8988T (cell line): Measurements from ENCODE around the gene ACTC1.

Source experiments
- DNase-seq: peaks from one replicate; pipeline ENCODE4 v3.0.0; 2011

The ACTC1 gene

DNA sequence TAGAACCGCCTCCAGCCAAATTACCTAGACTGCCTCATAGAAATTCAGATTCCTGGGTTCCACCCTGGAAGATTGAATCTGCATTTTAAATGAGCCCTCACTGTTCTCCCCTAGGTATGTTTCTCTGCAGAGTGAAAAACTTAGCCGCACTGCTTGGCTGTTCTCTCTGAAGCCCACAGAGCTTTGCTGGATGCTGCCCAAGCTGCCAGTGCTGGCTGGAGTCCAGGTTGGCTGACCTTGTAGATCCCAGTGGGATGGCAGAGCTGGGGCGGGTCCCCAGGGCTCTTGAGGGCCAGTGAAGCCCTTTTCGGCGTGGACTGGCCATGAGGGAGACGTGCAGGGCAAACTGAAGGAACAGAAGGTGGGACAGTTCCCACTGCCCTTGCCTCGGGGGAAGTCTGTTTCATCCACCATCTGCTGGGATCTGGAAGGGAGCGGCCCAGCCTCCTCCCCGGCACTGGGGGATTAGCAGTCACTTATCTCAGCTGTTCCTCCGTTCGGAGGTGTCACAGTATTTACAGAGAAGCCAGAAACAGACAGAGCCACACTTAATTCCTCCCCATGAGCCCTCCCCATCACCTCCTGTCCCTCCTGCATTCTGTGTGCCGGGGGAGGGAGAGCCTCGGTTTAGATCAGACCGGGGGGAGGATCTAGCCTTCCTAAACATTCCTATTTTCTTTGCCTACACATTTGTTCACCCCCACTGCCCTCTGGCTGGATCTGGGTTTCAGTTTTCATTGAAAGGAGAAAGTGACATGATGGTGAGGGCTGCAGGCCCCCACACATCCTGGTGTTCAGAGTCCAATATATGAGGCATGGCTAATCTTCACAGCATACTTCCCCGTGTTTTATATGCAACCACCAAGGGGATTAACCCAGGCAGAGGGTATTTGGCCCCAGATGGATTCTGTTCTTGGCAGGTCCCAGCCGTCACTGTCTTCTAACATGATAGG is 4.1 kb upstream of the ACTC1 start:
- no peak for DNase-seq

DNA sequence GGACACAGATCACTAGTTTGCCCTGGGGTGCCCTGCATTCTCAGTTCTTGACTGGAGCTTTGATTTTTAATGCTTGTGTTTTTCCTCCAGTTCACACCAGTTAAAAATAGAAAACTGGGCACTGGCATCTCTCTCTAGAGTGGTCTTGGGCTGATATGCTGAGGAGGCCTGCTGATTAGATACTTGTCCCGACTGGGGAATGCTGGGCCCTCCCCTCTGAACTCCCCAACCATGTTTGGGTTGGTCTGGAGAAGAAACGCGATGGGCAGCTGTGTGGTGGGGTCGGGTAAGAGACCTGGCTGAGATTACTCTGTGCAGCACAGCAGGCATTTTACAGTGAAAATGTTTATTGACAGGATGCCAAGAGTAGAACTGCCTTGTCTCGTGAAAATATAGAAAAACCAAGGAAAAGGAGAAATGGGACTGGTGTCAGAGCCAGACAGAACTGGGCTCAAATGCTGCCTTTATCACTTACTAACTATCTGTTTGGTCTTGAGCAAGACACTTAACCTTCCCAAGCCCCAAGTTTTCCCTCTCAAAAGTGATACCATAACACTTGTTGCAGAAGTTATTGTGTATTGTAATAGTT is 1.6 kb upstream of the ACTC1 start:
- DNase-seq, result no peak

DNA sequence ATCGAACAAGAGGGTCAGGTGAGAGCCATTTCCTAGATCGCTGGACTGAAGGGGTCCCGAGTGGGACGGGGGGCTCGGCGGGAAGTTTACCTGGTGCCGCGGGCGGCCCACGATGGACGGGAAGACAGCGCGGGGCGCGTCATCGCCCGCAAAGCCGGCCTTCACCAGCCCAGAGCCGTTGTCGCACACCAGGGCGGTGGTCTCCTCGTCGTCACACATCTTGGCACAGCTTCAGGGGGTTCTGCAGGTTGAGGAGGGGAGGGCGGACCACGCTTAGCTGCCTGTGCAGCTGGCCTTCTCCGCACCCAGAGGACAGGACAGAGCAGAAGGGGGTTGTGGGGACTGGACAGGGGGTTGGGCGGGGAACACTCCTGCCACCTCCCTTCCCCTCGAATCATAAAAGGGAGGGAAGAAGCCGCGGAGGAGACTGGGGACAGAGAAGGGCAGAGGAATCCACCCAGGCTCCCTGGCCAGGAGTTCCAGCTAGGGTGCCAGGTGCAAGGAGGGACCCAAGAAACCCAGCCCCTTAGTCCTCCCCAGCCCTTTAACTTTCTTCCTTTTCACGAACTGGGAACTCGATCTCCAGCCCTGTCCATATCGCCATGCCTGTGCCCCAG is 651 bp downstream of the ACTC1 start:
- DNase-seq, result no peak

DNA sequence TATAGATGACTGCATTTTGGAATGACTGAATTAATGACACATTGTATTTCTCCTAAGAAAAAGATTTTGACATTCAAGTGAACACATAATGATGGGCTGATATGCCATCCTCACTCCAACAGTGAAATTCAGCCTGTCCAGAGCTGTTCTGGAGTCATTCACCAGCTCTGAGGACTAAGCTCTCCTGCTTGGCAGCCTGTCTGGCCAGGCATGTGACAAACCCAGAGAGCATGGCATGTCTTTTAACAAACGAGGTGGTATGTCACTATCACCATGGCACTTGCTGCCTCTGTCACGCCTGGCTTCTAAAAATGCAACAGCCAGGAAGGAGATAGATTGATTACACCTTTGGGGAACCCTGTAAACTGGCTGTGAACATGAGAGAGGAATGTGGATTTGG is 1.4 kb downstream of the ACTC1 start:
- no peak for DNase-seq

DNA sequence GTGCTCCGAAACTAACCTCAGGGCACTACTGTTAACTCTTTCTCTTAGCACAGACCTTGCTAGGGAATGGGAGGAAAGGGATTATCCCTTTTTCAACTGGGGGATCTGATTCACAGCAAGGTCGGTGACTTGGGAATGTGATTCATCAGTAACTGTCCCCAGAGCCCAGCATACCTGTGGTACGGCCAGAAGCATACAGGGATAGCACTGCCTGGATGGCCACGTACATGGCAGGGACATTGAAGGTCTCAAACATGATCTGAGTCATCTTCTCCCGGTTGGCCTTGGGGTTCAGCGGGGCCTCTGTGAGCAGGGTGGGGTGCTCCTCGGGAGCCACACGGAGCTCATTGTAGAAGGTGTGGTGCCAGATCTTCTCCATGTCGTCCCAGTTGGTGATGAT is 2.3 kb downstream of the ACTC1 start:
- DNase-seq, result no peak

DNA sequence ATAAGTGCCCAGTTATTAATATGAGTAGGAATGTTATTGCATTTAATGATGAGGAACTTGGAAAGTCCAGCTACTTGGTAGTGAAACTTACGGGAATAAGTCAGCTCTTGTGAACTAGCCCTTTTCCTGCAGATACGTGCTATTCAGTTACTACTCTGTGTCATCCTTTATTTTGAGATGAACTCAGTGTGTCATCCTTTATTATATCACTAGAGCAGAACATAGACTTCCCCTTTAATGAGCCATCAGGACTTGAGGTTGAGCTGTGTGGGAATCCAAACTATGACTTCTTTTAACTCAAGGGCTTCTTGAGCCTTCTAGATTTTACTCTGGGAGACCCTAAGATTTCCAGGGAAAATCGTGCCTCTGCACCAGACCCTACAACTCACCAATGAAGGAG is 3.6 kb downstream of the ACTC1 start:
- no peak for DNase-seq

DNA sequence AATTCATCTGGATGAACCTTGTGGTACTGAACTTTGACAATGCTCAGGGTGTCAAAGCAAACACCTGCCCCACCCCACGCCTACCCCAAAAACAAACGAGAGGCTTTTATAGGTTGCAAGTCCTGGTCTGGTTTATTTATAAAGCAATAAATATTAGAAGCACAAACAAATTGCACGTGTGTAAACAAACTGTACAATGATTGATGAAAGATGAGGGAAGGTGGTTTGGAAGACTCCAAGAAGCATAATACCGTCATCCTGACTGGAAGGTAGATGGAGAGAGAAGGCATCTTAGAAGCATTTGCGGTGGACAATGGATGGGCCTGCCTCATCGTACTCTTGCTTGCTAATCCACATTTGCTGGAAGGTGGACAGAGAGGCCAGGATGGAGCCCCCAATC is 5.2 kb downstream of the ACTC1 start:
- no peak for DNase-seq

DNA sequence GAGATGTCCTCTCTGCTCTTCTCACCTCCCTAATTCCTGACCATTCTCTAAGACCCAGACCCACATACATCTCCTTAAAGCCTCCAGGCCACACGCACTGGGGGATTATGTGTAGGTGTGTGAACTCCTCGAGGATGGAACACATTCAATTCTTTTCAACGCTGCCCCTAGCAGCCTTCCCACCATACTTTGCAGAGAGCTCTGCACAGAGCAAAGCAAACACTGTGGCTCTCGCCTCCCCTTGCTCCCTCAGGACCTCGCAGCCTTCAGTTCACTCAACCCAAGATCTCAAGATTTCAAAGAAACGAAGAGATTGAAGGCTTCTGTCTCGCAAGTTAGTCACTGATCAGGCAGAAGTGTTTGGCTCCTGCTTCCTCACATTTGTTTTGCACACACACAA is 6.0 kb downstream of the ACTC1 start:
- no peak for DNase-seq

DNA sequence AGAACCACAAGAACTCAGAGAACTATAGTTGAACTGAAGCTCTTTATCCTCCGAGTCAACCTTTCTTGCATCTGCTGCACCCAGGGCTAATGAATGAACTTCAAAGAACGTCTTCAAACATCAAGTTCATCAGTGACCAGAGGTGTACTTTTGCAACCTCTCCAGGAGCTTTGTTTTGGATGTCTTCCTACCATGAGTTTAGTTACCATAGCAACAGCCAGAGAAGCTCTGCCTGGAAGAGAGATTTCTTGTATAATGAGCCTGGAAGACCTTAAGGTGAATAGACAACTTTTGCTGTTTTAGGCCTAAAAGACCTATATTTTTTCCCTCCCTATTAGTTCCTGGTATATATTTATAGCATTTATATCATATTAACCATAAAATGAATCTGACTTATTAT is 9.1 kb downstream of the ACTC1 start:
- DNase-seq, result no peak

DNA sequence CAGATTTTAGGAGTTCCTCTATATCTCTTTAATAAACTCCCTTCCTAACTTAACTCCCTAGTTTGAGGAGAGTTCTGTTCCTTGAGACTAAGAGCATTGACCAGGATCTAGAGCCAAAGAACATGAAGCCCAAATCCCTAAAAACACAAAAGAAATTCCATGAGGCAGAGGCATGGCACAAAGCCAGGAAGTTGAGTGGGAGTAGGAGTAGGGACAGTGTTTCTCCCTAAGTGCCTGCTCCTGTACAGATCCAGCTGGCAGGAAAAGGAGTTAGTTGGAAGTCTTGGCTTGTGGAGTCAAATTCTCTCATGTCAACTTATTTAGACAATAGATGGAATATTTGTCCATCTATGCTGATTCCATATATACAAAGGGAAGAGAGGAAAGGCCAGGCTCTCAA is 11.4 kb downstream of the ACTC1 start:
- DNase-seq, result no peak

DNA sequence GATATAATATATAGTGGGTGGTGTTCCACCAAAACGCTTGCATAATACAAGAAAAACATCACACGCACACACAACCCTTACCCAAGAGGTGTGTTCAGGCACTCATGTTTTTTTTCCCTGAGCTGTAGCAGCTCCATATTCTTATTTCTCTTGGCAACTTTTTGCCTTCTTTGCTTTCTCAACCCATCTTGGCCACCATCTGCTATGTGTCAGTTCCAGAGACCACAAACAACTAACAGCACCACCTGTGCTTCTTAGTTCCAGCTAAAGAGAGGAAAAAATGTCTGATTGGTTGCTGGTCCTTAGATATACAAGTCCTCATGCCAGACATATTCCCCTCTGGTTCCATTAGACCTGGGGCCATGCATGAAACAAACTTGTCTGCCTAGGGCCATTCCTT is 11.9 kb downstream of the ACTC1 start:
- no peak for DNase-seq

DNA sequence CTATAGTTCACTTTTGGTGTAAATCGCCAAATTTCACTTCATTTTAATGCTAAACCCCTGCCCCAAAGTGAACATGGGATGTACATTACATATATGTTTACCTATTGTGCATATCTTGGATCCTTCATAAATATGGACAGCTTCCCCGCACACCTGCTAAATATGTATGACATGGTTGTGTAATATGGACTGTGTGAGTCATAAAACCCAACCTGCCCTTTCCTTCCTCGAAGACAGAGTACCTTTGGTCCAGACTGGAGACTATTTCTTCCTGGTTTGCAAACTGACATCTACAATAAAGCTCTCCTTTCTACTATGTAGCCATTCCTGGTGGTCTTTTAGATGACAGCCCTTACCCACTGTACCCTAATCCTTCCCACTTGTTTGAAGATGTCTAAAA is 12.4 kb downstream of the ACTC1 start:
- DNase-seq, result no peak

DNA sequence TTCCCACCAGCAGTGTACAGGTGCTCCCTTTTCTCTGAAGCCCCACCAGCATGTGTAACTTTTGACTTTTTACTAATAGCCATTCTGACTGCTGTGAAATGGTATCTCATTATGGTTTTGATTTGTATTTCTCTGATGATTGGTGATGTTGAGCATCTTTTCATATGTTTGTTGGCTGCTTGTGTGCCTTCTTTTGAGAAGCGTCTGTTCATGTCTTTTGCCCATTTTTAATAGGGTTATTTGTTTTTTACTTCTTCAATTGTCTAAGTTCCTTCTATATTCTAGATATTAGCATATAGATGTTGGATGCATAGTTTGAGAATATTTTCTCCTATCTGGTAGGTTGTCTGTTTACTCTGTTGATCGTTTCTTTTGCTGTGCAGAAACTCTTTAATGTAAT is 14.6 kb downstream of the ACTC1 start:
- no peak for DNase-seq

DNA sequence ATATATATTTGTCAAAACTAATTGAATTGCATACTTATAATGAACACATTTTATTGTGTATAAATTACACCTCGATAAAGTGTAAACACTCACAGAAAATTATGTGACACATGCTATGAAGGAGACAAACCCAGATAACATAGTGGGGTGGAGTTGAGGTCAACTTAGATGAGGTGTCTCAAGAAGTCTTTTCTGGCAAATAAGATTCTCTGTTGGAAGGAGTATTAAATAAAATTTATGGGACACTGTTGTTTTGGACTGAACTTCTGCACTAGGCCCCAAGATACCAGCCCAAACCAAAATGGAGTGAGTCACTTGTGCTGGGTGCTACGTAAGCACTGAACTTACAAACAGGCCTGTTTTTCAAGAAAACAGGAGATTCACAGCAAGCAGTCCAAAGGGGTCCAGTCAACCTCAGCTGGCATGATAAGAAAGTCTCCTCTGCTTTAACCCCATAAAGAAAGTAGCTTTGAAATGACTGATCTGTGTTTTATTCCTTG is 18.7 kb downstream of the ACTC1 start:
- DNase-seq, result no peak

DNA sequence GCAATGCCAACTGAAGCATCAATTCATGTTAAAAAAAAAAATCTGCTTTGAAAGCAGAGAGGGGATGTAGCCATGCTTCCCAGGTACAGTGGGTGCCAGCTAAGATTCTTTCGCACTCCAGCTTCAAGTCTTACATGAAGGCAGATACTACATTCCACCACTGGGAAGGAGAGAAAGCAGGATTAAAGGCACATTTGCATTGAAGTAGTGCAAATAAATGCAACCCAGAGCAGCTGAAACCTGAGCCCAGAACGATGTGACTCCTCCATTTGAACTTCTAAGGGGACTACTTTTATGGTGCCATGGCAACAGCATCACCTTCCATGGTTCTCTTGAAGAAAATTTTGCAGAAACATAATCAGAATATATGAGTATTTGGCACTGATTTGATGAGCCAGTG is 21.4 kb downstream of the ACTC1 start:
- no peak for DNase-seq

DNA sequence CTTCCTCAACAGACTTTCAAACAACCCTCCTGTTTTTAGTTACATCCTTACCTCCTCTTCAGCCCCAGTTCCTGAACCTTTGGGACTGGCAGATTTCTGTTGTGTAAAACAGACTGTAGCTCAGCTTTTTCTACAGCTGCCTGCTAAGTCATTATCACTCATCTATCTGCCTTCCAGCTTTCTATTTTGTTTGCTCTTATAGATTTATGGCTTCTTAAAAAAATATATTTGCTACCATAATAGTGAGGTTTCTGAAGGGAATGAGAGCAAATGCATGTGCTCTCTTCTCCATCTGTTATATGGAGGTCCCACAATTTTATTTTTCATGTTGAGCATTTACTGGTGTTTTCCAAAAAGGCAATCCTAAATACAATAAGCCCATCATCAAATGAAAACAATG is 22.3 kb downstream of the ACTC1 start:
- DNase-seq, result no peak

DNA sequence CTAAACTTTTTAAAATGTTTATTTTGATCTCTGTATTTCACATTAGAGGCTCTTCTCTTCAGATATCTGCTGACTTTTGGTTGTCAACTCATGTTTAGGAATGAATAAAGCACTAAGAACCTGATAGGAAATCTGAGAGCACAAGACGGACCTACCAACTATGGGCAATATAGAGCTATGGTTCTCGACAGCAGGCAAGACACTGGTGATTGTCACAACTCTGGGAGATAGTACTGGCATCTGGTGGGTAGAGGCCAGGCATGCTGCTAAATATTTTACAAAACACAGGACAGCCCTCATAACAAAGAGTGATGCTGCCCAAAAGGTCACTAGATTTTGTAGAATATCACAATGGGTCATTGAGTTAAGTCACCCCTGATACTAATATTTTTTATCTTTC is 23.0 kb downstream of the ACTC1 start:
- DNase-seq, result no peak

DNA sequence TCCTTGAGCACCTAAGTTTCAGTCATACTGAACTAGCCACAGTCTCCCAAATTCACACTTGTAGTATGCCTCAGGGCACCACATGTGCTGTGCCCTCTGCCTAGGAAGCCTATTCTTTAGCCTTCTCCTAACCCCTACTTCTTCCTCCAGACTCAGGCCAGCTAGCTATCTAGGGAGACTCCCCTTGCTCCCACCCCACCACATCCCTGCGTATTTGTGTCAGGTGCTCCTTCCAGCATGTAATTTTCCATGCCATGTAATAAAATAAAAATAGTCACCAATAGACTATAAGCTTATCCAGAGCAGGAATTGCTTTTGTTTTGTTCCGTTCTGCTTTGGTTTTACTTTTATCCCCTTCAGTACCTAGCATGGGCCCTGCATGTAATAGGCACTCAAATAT is 25.6 kb downstream of the ACTC1 start:
- no peak for DNase-seq

DNA sequence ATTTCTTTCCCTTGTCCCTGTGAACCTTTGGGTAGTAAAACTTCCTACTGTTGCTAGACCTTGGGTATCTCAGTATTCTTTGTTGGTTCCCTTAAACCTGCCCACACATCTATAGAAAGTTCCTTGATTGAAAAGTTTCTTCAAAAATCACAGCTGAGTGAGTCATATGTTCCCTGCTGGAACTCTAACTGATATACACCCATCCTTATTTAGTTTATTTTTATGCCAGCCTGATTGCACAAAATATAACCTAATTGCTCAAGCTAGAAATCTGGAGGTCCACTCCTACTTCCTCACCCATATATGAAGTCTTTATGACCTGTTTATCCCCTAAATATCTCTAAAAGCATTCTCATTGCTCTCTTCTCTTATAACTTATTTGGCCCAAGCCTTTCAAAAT is 26.8 kb downstream of the ACTC1 start:
- no peak for DNase-seq

DNA sequence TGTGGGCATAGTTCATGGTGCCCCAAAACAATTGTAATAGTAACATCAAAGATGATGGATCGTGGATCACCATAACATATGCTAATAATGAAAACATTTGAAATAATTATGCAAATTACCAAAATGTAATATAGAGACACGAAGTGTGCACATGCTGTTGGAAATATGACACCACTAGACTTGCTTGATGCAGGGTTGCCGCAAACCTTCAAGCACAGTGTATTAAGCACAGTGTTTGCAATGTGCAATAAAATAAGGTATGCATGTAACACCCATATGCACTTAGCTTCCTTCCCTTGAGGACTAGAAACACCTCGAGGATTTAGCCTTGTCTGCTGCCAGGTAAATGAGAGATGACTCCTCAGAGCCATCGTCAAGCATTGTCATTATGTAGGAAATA is 29.6 kb downstream of the ACTC1 start:
- no peak for DNase-seq

DNA sequence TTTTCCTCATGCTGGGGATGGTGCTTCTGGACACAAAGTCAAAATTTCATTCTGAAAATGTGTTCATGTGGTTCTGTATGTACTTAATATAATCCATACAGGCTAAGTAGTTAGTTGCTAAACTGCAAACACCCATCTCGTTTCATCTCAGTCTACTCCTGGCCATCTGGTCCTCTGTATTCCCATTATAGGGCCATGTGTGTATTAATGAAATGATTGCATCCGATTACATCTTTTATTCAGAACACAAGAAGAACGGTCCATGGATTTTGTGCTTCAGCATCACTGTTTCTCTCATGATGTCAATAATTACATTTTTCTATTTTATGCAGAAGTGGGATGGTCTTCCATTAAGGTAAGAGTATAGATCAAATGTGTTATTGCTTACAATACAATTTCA is 34.4 kb downstream of the ACTC1 start:
- DNase-seq, result no peak

DNA sequence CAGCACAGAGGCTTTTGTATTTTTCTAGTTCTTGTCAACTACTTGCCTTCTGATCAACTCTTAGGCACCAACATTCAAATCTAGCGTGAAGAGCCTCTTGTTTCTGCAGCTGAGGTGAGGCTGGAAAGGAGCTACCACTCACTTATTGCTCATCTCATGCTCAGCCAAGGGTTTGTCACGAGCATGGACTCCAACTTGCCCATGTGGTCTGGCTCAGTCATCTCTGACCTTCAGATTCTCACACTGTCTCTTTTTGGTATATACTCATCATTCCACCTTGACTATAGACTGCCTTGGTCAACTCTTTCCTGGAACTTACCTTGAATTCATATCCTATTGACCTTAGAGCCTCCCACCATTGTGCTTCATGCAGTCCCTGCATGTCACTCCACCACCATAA is 35.4 kb downstream of the ACTC1 start:
- DNase-seq, result no peak

DNA sequence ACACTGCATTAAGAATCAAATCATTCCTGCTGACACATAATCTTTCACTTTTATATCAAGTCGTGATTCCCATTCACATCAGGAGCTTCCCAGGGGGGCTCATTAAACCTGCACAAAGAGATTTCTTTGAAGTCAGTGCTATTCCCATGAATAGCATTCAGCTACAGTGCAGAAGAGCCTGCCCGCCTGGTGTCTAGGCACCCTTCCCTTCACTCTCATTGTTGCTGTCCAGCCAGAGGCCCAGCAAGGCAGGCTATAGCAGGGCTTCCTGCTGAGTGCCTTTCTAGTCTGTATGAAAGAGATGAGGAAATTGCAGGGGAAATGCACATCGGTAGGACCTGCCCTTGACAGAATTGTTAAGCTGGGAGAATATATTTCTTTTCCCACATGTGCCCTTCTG is 36.0 kb downstream of the ACTC1 start:
- no peak for DNase-seq

DNA sequence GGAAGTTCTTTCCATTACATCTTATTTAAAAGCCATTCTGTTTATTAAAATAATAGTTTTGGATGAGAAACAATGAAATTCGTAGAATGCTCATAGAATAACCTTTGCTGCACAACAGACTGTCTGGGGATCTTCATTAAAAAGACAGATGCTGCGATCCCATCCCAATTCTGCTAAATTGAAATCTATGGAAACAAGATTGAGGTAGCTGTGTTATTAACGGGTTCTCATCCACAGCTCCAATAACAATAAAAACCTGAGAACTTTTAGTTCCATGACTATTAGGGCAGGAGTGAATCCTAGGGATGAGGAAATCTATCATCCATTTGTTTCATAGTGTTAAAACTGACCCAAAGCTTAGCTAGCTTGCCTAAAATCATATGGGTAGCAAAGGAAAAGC is 38.1 kb downstream of the ACTC1 start:
- no peak for DNase-seq
